GM12801 (cell line): ENCODE results near the gene TMEM52.

Experiments used
- CTCF ChIP-seq: IDR thresholded peaks from one replicate; pipeline ENCODE4 v1.5.1; 2011; ENCODE audit warnings: control low read depth; ENCODE audit not compliant: insufficient read length; ENCODE audit errors: extremely low read depth

TMEM52 gene

GRCh38 chr1:1925437-1926345, 6.6 kb upstream of the TMEM52 start:
- TF ChIP-seq CTCF: no peak

GRCh38 chr1:1924849-1925248, 5.8 kb upstream of the TMEM52 start:
- no peak for TF ChIP-seq CTCF

GRCh38 chr1:1924386-1924785, 5.3 kb upstream of the TMEM52 start:
- TF ChIP-seq CTCF: no peak

- TF ChIP-seq CTCF: no peak
These were observed 4.1 kb upstream of the TMEM52 start for GRCh38 chr1:1922956-1923833.

- no peak for TF ChIP-seq CTCF
These were observed 3.5 kb upstream of the TMEM52 start for GRCh38 chr1:1922702-1922955.

- no peak for TF ChIP-seq CTCF
These were observed 3.0 kb upstream of the TMEM52 start for GRCh38 chr1:1921901-1922701.

- TF ChIP-seq CTCF: no peak
These were observed 2.4 kb upstream of the TMEM52 start for GRCh38 chr1:1921459-1921862.
